ENCODE data around the gene GRIA4.

- TF ChIP-seq CTCF (IDR thresholded peaks at IDR 0.05; ENCODE audit: poor library complexity) (no peak), EZH2phosphoT487 (IDR thresholded peaks at IDR 0.05; ENCODE audit: low read depth, severe bottlenecking, unreplicated experiment) (no peak)
Measured at GRCh38 chr11:105701098-105701497, 91.2 kb downstream of the GRIA4 start.
